NCI-H82 treated with DMSO at 0.1 percent for 48 hours (cell line): ENCODE measurements around the gene ASB6.
"Not testable (repeated sequence)": the region's sequence is repeated elsewhere in the genome, so short reads cannot be mapped to it uniquely, and the experiment has no call there.

Experiments
- DNase-seq: peaks from one replicate; lab custom pipeline; 2025; ENCODE audit not compliant: unreplicated experiment; lab: John Stamatoyannopoulos, UW

Gene ASB6

DNA sequence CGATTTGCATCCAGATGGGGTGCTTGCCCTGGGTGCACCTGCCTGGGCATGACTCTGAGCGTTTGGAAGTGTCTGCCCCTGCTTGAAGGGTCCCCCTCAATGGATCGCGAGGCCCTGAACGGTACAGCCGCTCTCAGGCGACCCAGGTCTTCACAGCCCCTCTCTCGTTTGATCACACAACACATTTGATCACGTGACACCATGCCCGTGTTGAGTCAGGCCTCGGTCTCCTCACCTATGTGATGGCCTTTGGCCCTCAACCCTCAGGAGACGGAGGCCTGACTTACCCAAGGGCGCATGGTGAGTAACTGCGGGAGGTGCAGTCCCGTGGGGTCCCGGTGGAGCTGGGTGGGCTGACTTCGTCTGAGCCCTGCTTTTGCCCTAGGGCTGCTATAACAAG, 3.0 kb upstream of the ASB6 start:
- no peak for DNase-seq

DNA sequence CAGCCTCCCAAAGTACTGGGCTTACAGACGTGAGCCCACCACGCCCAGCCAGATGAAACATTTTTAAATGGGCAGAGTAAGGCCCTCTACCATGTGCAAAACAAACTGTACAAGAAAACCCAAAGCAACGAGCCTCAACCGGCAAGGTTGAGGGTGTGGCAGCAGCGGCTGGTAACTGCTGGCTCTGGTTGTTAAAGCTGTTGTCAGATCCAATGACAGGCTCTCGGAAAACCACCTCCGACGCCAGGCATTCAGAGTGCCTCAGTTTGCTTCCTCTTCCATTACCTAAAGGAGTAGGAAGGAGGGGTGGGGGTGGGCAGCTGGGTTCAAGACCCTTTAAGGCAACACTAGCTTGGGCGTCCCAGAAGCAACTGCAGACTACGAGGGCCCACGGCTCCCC, 2.4 kb upstream of the ASB6 start:
- DNase-seq: no peak

DNA sequence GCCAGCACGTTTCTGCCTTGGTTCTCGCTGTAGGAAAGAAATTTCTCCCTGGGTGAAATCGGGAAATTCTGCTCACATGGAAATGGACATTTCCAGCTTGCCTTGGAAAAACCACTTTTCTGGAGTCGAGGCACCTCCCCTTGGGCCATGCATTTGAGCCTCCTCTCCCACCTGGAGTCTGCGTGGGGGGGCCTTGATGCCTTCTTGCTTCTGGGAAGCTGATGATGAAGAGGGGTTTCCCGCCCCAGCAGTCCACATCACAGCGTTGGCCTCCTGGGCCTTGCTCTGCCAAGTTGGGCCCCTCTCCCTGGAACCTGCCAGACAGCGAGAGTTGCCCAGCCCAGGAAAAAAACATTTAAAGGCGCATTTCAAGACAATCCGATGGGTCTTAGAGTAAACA, 1.8 kb upstream of the ASB6 start:
- DNase-seq: no peak

DNA sequence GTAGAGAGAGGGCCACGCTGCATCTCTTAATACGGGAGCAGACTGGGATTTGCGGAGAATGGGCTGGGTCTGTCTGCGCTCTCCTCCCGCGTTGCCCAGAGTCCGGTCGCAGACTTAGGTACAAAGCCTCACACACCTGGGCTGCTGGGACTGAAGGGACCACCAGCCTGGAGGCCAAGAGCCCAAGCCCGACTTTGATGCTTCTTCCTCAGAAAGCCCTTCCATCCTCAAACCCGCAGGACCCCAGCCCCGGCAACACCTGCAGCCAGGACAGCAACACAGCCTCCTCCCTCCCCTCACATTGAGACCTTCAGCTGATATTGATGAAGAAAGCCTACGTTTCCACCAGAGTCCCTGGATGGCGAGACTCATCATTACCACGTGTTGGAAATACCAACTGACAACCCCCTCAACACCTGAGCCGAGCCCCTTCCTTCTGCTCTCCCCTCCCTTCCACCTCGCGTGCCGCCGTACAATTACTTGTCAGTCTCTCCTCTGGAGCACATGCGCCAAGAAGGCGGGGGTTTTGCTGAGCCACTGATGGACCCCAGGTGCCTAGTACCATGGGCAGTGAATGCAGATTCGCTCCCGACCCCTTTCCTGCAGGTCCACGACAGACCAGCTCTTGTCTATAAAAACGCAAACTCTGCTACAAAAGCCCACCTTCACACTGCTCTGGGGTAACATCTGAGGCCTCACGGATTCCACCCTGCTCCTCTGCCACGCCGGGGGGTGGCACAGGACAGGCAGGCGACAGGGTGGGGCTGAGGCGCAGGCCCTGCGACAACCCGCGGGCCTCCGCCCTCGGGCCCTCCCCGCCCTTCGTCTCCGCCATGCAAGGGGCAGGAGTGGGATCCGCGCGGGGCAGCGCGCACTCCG, 841 bp downstream of the ASB6 start:
- DNase-seq: no peak

DNA sequence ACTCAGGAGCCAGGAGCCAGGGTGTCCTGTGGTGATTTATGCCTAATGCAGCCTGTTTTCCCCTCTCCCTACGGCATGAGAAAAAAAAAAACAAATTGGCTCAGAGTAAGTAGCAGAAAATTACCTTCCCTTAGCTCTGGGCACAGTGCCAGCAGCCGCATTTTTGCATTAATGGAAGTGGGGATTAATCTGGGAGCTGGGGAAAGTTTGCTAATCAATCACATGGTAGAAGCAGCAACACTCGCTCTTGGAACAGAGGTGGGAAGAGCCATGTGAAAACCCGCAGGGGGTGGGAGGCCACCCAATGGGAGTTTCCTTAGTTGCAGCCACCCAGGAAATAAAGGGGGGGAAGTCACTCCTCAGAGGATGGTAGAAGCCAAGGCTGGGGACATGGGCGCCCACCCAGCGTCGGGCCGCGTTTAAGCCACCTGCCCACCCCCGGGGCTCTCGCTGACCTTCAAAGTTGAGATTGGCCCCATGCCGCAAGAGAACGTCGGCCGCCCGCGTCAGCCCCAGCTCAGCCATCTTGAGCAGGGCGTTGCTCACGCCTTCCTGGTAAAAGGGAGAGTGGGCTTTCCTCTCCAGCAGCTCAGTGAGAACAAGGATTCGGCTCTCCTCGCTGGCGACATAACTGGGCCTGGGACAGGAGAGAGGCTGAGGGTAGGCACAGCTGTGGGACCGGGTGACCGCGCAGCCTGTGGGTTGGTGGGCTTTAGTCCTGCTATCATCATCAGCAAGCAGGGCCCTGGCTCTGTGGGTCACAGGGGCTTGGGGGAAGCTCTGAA, 1.7 kb downstream of the ASB6 start:
- peak; percentile 91 for DNase-seq

DNA sequence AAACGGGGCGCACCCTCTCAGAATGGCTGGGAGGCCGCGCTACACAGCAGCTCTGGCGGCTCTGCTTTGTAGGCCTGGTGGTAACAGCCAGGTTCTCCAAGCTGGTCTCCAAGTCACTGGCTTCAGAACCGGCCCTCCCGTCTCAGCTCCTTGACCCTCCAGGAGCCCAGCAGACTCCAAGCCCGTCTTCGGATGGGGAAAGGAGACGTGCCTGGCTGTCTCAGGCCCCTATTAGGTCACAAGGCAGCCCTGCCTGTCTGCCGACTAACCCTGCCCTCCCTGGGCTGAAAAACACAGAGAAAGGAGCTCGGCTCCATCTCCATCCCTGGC, 2.2 kb downstream of the ASB6 start:
- DNase-seq: no peak

DNA sequence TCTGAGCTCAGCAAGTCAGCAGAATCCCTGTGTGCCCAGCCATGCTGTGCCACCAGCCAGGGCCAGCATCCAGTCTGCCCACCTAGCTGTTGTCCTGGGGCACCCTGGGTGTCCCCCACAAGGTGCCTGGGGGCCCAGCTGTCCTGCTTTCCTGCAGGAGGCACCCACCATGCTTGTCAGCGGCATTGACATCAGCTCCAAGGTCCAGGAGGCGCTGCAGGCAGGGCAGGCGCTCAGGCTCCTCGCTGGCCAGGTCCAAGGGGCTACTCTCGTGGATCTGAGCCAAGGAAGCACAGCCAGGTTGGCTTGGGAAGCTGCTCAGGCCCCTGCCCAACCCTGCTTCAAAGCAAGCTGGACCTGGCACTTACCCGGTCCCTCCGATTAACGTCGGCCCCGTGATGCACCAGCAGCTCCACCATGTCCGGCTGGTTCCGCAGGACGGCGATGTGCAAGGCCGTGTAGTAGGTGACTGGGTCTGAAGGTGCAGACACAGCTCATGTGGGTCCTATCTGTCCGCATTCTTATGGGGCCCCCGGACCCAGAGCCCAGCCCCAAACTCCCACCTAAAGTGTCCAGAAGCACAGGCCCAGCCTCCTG, 2.8 kb downstream of the ASB6 start:
- DNase-seq: no peak

DNA sequence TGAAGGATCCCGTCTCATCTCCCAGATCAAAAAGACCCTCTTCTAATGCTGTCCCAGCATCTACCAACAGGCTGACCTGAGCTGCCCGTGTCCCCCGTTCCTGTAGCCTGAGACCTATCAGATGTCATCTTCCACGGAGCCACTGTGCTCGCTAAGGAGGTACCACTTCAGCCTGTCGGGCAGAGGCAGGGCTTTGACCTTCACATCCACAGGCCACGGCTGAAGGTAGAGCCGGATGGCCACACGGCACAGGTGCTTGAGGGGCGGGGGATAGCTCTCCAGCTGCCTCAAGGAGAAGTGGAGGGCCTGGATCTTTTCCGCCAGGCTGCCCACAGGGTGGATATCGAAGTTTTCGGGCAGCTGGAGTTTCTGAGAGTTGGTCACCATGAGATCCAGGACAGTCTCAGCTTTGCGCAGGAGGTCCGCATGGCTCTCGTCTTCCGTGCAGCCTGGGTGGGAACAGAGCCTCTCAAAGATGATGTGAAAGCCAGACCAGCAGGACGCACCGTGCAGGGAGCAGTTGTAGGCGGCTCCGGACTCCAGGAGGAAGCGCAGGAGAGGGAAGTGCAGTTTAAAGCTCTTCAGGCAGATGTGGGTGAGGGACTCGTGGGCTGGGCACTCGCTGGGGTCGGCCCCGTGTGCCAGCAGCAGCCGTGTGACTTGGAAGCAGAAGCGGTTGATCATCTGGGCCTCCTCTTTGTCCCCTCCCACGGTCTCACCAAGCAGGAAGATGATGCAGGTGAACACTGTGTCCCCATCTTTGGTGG, 4.1 kb downstream of the ASB6 start:
- no peak for DNase-seq

DNA sequence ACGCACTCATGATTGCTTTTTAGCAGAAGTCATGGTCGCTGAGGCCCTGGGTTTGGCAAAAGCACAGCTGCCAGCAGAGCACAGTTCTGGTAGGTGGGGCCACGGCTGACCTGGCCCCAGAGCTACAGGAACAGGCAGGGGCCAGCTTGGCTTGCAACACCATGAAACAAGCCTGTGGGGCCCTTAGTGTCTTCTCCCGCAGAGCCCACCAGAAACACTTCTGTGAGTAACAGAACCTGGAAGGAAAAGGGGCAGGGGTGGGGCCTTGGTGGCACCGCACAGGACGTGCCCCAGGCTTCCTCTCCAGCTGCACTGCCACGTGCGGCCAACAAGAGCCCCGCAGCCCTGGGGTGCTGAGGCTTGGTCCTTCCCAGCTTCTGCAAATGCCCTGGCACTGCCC, 4.8 kb downstream of the ASB6 start:
- DNase-seq: no peak

DNA sequence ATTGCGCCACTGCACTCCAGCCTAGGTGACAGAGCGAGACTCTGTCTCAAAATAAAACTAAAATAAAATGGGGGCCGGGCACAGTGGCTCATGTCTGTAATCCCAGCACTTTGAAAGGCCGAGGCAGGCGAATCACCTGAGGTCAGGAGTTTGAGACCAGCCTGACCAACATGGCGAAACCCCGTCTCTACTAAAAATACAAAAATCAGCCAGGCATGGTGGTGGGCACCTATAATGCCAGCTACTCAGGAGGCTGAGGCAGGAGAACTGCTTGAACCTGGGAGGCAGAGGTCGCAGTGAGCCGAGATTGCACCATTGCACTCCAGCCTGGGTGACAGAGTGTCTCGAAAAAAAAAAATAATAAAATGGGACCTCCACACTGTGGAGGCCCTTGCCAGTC, 5.6 kb downstream of the ASB6 start:
- not testable (repeated sequence) for DNase-seq

DNA sequence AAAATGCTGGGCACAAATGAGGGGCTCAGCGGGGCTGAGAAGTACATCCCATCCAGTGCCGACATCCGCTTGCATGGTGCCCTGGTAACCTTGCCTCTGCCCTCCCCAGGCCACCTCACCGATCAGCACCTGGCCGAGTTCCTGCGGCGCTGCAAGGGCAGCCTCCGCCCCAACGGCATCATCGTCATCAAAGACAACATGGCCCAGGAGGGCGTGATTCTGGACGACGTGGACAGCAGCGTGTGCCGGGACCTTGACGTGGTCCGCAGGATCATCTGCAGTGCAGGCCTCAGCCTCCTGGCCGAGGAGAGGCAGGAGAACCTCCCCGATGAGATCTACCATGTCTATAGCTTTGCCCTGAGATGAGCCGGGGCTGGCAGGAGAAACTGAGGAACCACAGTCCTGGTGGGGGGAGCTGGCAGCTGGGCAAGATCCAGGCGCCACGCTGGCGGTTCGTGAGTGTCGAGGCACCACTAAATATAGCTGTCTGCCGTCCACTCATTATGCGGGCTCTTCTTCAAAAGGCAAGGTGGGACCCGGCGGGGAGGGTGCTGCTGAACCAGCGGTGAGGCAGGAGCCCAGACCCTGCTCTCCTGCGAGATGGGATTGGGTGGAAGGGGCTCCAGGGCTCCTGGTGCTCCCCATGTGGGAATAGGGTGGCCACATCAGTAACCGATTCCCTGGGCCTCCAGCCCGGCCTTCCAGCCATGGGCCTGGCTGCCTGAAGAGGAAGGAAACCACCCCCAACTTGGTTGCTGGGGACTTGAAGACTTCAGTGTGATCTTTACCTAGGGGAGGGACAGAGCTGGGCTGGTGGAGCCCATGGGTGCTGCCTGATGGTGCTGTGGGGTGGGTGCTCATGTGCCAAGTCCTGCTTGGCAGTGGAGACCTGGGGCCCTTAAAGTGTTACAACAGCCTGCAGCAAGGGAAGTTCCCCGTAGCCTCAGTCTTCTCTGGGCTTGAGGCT, 6.6 kb downstream of the ASB6 start:
- DNase-seq: no peak

DNA sequence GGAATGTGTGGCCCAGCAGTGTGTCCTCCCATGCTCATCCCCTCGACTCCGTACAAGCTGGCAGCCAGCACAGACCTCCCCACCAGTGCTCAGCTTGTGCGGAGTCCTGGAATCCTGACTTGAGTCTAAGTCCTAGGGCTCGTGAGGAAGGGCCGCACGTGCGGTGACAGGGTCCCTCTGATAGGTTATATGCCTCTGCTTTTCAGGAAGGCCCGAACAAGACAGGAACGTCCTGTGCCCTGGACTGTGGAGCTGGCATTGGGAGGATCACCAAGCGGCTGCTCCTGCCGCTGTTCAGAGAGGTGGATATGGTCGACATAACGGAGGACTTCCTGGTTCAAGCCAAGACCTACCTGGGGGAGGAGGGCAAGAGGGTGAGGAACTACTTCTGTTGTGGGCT, 8.1 kb downstream of the ASB6 start:
- DNase-seq: no peak

DNA sequence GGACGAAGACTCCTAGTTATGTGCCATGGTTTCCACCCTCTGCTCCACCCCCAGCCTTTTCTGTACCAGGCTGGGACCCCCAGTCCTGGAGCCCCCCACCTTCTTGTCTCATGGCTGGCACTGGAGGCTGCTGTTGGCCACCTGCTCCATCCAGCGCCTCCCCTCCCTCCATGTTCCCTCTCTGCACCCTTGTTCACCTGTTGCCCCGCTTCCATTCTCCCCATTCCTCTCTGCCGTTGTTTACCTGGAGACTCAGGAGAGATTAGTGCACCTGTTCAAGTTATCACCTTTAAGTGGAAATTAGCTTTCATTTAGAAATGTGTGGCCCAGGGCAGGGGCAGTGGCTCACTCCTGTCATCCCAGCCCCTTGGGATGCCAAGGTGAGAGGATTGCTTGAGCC, 8.7 kb downstream of the ASB6 start:
- no peak for DNase-seq

DNA sequence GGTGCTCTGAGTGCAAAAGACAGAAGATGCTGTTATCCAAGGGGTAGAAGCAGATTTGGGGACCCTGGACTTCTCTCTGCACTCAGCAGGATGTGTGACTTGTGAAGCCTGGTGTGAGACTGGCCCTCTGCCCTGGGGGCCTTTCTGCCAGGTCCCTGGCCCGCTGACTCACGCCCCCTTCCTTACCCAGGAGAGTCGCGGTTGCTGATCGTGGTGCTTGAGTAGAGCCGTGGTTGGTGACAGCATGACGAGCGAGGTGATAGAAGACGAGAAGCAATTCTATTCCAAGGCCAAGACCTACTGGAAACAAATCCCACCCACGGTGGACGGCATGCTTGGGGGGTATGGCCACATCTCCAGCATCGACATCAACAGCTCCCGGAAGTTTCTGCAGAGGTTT, 9.5 kb downstream of the ASB6 start:
- DNase-seq: no peak

DNA sequence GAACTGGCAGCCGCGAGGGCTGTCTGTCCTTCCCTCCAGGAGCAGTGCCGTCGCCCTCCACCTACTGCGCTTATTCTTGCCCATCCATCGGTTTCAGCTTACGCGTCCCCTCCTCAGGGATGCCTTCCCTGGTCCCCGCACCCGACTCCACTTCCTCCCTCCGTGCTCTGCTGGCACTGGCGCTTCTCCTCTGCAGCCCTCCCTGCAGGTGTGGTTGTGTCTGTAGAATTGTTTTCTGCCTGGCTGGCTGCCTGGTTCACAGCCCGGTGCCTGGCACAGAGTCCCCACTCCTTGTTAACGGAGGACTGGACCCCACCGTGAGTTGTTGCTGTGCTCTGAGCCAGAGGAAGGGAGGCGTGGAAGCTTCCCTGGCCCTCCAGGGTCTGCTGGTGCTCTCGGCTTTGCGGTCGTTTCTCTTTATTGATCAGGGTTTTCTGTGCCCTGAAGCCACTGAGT, 10.2 kb downstream of the ASB6 start:
- DNase-seq: no peak

DNA sequence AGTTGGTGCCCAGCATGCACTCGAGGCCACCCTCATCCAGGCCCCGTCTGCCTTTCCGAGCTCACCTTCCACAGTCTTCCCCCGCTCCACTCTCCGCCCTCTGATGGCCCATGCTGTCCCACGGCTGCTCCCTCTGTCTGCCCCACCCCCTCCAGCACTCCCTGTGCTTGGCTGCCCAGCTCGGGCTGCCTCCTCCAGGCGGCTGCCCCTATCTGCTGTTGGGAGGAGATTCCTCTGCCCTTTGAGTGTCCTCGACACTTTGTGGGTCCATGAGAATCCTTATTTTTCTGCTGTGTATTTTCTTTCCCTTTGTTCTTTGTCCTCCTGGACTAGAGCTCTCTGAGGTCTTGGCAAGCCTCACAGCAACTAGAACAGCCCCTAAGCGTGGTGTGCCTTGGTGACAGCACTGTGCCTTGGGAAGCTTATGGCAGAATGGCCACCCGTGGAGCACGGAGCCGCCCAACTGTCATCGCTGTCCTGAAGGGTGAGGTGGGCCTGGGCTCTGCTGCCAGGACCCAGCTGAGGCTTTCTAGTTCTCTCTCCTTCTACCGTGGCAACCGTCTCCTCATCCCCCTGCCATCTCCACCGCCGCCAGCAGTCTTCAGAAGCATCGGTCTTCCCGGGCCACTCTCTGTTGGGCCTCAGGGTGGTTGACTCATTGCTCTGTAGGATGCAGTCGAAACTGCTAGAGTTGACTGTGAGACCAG, 10.8 kb downstream of the ASB6 start:
- DNase-seq: no peak

DNA sequence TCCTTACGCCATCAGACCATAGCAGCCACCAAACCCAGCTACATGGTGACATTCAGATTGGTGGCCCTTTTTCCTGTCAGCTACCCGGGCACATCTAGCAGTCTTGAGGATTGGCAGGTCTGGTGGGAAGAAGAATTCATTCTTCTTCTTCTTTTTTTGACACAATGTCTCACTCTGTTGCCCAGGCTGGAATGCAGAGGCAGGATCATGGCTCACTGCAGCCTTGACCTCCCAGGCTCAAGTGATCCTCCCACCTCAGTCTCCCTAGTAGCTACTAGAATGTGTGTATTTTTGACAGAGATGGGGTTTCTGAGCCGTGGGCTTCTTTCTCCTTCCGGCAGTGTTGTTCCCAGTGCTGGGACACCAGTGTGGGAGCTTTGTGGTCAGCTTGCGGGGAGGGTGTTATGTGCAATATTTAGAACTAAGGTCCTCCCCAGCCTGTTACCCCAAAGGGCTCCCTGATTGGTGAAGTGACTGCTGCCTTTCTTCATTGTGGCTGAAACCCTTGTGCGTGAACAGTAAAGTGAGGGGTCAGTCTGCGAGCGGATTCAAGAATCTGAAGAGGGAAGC, 12.6 kb downstream of the ASB6 start:
- no peak for DNase-seq

DNA sequence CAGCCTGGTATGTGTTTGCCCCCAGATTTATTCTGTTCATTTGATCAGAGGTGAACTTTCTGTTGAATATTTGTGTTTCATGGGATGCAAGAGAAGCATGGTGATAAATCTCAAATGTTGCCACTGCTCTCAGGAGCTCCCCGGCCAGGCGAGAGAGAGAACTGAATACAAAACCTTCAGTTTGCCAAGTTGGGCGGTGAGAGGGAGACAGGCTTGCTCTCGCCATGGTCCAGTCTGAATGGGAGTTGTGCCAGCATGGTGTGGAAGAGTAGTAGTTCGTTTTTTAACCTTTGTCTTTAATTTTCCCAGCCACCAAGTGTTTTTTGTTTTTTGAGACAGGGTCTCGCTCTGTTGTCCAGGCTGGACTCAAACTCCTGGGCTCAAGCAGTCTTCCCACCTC, 13.2 kb downstream of the ASB6 start:
- DNase-seq: no peak
